H1 (cell line): ENCODE measurements around the gene CCN6. TPM values are rescaled to one million over a fixed set of nuclear protein-coding genes. Genes with fewer than 3 reads are reported as not detected.

Source experiments
- CTCF ChIA-PET: fragments of 300-600 bp; sonication (Branson Sonifier 250); formaldehyde crosslinking; loops from one replicate; lab custom pipeline; 2021; ENCODE audit not compliant: partially characterized antibody; lab: Charles Lee
- POLR2A ChIA-PET: fragments of 300-600 bp; sonication (Branson Sonifier 250); formaldehyde crosslinking; loops from one replicate; lab custom pipeline; 2021; ENCODE audit warnings: inconsistent platforms; ENCODE audit not compliant: partially characterized antibody; lab: Charles Lee
- DNase-seq, 2 experiments: peaks; one replicate each; pipeline versions ENCODE4 v3.0.0 to v3.0.0-alpha.2; 2010 to 2022; ENCODE audit warnings: low spot score in 2 of 2, low read depth in 1 of 2, mixed read lengths in 1 of 2
- FAIRE-seq: peaks from 2 replicates; lab custom pipeline; 2011; peaks lifted over from hg19 to GRCh38; lab: Jason Lieb, UNC
- H2AFZ ChIP-seq: 2 replicates; pipeline ENCODE4 v1.8.1; 2012; ENCODE audit warnings: low read length, inconsistent platforms
- H2AK5ac ChIP-seq: 2 replicates; pipeline ENCODE4 v1.6.1; 2013; ENCODE audit warnings: low read depth, low read length
- H2BK120ac ChIP-seq: replicated peaks from 2 replicates; pipeline ENCODE3; 2013; ENCODE audit warnings: low read depth, low read length, inconsistent platforms
- H2BK12ac ChIP-seq: 2 replicates; pipeline ENCODE4 v1.6.1; 2013; ENCODE audit warnings: low read depth, low read length
- H2BK15ac ChIP-seq: 2 replicates; pipeline ENCODE4 v1.6.1; 2013; ENCODE audit warnings: low read length
- H2BK20ac ChIP-seq: 2 replicates; pipeline ENCODE4 v1.6.1; 2013; ENCODE audit warnings: low read length
- H2BK5ac ChIP-seq: 2 replicates; pipeline ENCODE4 v1.6.1; 2013; ENCODE audit warnings: low read depth, low read length
- H3K14ac ChIP-seq: 2 replicates; pipeline ENCODE4 v1.6.1; 2013; ENCODE audit warnings: inconsistent platforms; ENCODE audit not compliant: insufficient read length
- H3K18ac ChIP-seq: 2 replicates; pipeline ENCODE4 v1.6.1; 2013; ENCODE audit warnings: low read length; ENCODE audit errors: extremely low read depth
- H3K23ac ChIP-seq: 2 replicates; pipeline ENCODE4 v1.6.1; 2013; ENCODE audit warnings: inconsistent platforms; ENCODE audit not compliant: insufficient read length
- H3K23me2 ChIP-seq: 2 replicates; pipeline ENCODE4 v1.6.1; 2013; ENCODE audit warnings: low read depth, low read length
- H3K27ac ChIP-seq: 2 replicates; pipeline ENCODE4 v1.6.1; 2011; ENCODE audit warnings: low read depth, low read length, inconsistent platforms
- H3K27me3 ChIP-seq, 4 experiments: replicated peaks in 1 of 4; 1 replicate in 1 of 4; 2 replicates in 3 of 4; pipeline versions ENCODE4 v1.6.1 to v1.8.1; 2011 to 2013; ENCODE audit warnings: low read length in 3 of 4, mild to moderate bottlenecking in 3 of 4, inconsistent platforms in 2 of 4, mixed read lengths in 2 of 4, moderate library complexity in 1 of 4; ENCODE audit not compliant: control insufficient read depth in 3 of 4, insufficient read depth in 3 of 4; ENCODE audit errors: extremely low read depth in 1 of 4
- H3K36me3 ChIP-seq, 4 experiments: 2 replicates each; pipeline versions ENCODE4 v1.6.1 to v1.8.1; 2011 to 2013; ENCODE audit warnings: mild to moderate bottlenecking in 4 of 4, low read length in 3 of 4, moderate library complexity in 2 of 4, control low read depth in 1 of 4, inconsistent platforms in 1 of 4; ENCODE audit not compliant: insufficient read depth in 4 of 4, control insufficient read depth in 2 of 4
- H3K4ac ChIP-seq: replicated peaks from 2 replicates; pipeline ENCODE3; 2013; ENCODE audit warnings: low read length, low read depth, mixed read lengths, inconsistent platforms; ENCODE audit not compliant: insufficient read length
- H3K4me1 ChIP-seq, 4 experiments: replicated peaks in 1 of 4; 1 replicate in 1 of 4; 2 replicates in 3 of 4; pipeline versions ENCODE4 v1.6.1 to v1.8.1; 2011 to 2013; ENCODE audit warnings: low read length in 3 of 4, inconsistent platforms in 2 of 4, mixed read lengths in 1 of 4; ENCODE audit not compliant: insufficient read depth in 4 of 4, control insufficient read depth in 3 of 4
- H3K4me2 ChIP-seq, 2 experiments: 2 replicates each; pipeline versions ENCODE4 v1.6.1 to v1.8.1; 2011 to 2013; ENCODE audit warnings: low read depth in 2 of 2, low read length in 2 of 2, control low read depth in 1 of 2, inconsistent platforms in 1 of 2, mild to moderate bottlenecking in 1 of 2; ENCODE audit not compliant: insufficient read depth in 1 of 2
- H3K4me3 ChIP-seq, 4 experiments: fragments of 200-600, 300-600 bp in 1 of 4; sonication (generic), shearing (Covaris generic), sonication (Bioruptor Twin) in 1 of 4; 2 replicates each; pipeline versions ENCODE4 v1.5.1 to v1.8.1; 2011 to 2016; ENCODE audit warnings: low read length in 4 of 4, low read depth in 3 of 4, control low read depth in 2 of 4, inconsistent platforms in 2 of 4, mild to moderate bottlenecking in 2 of 4, mixed read lengths in 1 of 4, moderate library complexity in 1 of 4; ENCODE audit not compliant: insufficient read depth in 2 of 4; ENCODE audit errors: extremely low read depth in 1 of 4
- H3K56ac ChIP-seq: replicated peaks from 2 replicates; pipeline ENCODE3; 2013; ENCODE audit warnings: low read depth, mild to moderate bottlenecking, mixed read lengths, low read length, inconsistent platforms; ENCODE audit not compliant: insufficient read length
- H3K79me1 ChIP-seq: 2 replicates; pipeline ENCODE4 v1.6.1; 2013; ENCODE audit warnings: low read depth, low read length, control low read depth
- H3K79me2 ChIP-seq, 2 experiments: 2 replicates each; pipeline versions ENCODE4 v1.6.1 to v1.8.1; 2012 to 2013; ENCODE audit warnings: low read length in 2 of 2, mild to moderate bottlenecking in 2 of 2, inconsistent platforms in 1 of 2; ENCODE audit not compliant: insufficient read depth in 2 of 2, control insufficient read depth in 1 of 2
- H3K9ac ChIP-seq, 4 experiments: replicated peaks in 1 of 4; 1 replicate in 1 of 4; 2 replicates in 3 of 4; pipeline versions ENCODE4 v1.6.1 to v1.8.1; 2011 to 2013; ENCODE audit warnings: low read depth in 3 of 4, low read length in 3 of 4, control low read depth in 2 of 4, mild to moderate bottlenecking in 2 of 4, moderate library complexity in 2 of 4, inconsistent platforms in 1 of 4; ENCODE audit errors: extremely low read depth in 1 of 4
- H3K9me3 ChIP-seq, 2 experiments: 2 replicates each; pipeline versions ENCODE4 v1.6.1 to v1.8.1; 2012 to 2013; ENCODE audit warnings: mild to moderate bottlenecking in 2 of 2, moderate library complexity in 2 of 2, control low read depth in 1 of 2, inconsistent platforms in 1 of 2, low read depth in 1 of 2, low read length in 1 of 2, mixed read lengths in 1 of 2; ENCODE audit not compliant: insufficient read depth in 2 of 2
- H4K20me1 ChIP-seq, 2 experiments: replicated peaks in 1 of 2; 2 replicates each; pipeline versions ENCODE3 to v1.8.1; 2011 to 2013; ENCODE audit warnings: inconsistent platforms in 2 of 2, low read length in 2 of 2, mild to moderate bottlenecking in 1 of 2; ENCODE audit not compliant: insufficient read depth in 2 of 2, control insufficient read depth in 1 of 2
- H4K5ac ChIP-seq: 2 replicates; pipeline ENCODE4 v1.6.1; 2013; ENCODE audit warnings: low read length, low read depth, mixed read lengths, inconsistent platforms; ENCODE audit not compliant: insufficient read length
- H4K8ac ChIP-seq: 2 replicates; pipeline ENCODE4 v1.8.0; 2013; ENCODE audit warnings: mild to moderate bottlenecking, moderate library complexity, low read length, inconsistent platforms; ENCODE audit not compliant: insufficient read depth; ENCODE audit errors: extremely low read depth
- H4K91ac ChIP-seq: replicated peaks from 2 replicates; pipeline ENCODE3; 2013; ENCODE audit warnings: low read length, mixed read lengths, inconsistent platforms; ENCODE audit not compliant: insufficient read length
- ASH2L ChIP-seq: fragments of 200-600, 300-600 bp; sonication (generic); IDR thresholded peaks from one replicate; pipeline ENCODE4 v1.7.1; 2017; ENCODE audit warnings: low read length
- SP2 ChIP-seq: IDR thresholded peaks from 2 replicates; pipeline ENCODE4 v1.6.1; 2012; ENCODE audit warnings: mild to moderate bottlenecking, low read length, inconsistent platforms
- WGBS, 2 experiments: shearing (Covaris generic) in 1 of 2; methylation state at CpG; one replicate each; pipeline versions ENCODE4 v1.1.6 to v1.1.7; 2013 to 2015; ENCODE audit warnings: low lambda C conversion rate in 2 of 2, mixed read lengths in 2 of 2, inconsistent platforms in 1 of 2, low coverage in 1 of 2, missing lambda C conversion rate in 1 of 2; ENCODE audit not compliant: insufficient replicate concordance in 2 of 2, insufficient coverage in 1 of 2, insufficient read length in 1 of 2; ENCODE audit errors: extremely low coverage in 1 of 2, missing lambda C conversion rate in 1 of 2; 5-methylcytosine and 5-hydroxymethylcytosine counted together
- polyA plus RNA-seq, 7 experiments: library from polyadenylated mRNA; depleted of rRNA in 3 of 7; stranded (reverse) in 5 of 7; unstranded in 2 of 7; fragments of >200 nt in 5 of 7; fragments of 200-250 nt in 2 of 7; gene quantifications; 1 replicate in 5 of 7; 2 replicates in 1 of 7; 4 replicates in 1 of 7; pipeline versions ENCODE4 v1.2.1 to v1.2.3, GENCODE V29; 2011 to 2013; ENCODE audit warnings: missing spikeins in 2 of 7, mixed read lengths in 2 of 7
- total RNA-seq: library from RNA; stranded (reverse); fragmentation: NEBNext Ultra II Directional; extraction: Animal tissue kit (Norgen Biotek cat#: 25700); gene quantifications from 2 replicates; pipeline ENCODE4 v1.2.1, GENCODE V29; 2021

CCN6 gene
- total and polyA plus RNA-seq, 2 of the 8 experiments (the other 6 are each of a cell fraction or from before 2014, with no cell fraction given): not detected

DNA sequence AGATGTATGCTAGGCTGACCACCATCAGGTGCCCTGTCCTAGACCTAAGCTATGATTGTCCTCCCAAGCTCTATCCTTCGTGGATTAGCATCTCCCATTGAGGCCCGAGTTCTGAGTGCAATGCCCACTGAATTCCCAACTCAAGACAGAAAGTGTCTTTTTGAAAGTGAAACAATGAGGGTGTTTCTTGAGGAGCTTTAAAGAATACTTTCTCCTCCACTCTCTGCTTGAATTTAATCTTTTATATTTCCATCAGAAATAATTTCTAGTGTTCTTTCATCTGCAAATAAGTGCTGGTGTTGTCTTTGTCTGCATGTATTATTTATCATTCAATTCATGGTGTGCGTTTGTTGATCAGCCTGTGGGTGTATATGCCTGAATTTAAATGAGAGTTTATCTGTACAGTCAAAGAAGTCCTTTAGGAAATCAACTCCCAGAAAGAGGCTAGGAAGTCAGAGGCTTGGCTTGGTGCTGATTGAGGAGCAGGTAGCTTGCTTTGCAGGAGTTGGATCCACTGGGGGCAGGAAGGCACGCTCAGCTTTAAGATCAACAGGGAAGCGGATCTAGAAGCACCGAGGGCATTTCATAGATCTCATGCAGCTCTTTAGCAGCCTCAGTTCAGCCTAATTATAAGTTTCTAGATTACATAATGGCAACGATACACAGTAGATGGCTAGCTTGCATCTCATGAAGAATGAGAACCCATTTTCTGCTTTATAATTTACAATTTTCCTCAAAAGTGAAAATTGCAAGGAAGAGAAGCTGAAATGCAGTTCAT lies 36.0 kb upstream of the CCN6 start:
- Histone ChIP-seq H3K14ac (no peak overlapping the region), H4K91ac (no peak overlapping the region), H3K9ac (no peak overlapping the region), H3K4me1 (no peaks in the 10 kb centered on the region), H4K5ac (no peak overlapping the region), H3K79me2 (no peaks in the 10 kb centered on the region), H3K4ac (no peak overlapping the region), H3K4me3 (no peak overlapping the region), H3K18ac (no peak overlapping the region), H3K23ac (no peak overlapping the region), H3K9me3 (no peaks in the 10 kb centered on the region), H4K8ac (no peak overlapping the region), H2BK5ac (no peak overlapping the region), H2BK15ac (no peak overlapping the region), H2BK20ac (no peak overlapping the region), H3K27ac (no peak overlapping the region), H3K36me3 (no peaks in the 10 kb centered on the region), H2AFZ (no peak overlapping the region), H3K56ac (no peak overlapping the region), H2BK12ac (no peak overlapping the region), H3K4me2 (no peak overlapping the region), H3K27me3 (no peaks in the 10 kb centered on the region), H3K23me2 (no peaks in the 10 kb centered on the region), H3K79me1 (no peaks in the 10 kb centered on the region), H2AK5ac (no peak overlapping the region), H4K20me1 (no peaks in the 10 kb centered on the region), H2BK120ac (no peak overlapping the region)
- POLR2A ChIA-PET: interaction anchor here (1.3 kb wide), 1 partner anchor 9 kb away, joined by 3 read pairs; no protein-coding TSS in a partner anchor
- no peak for DNase-seq
- CTCF ChIA-PET: interaction anchor here (0.7 to 12.2 kb wide), 14 partner anchors 10 to 315 kb away, joined by 3 to 92 read pairs (median 4); no protein-coding TSS in a partner anchor
- WGBS, 2 experiments: 87% methylated on average over 7 of the region's 7 CpGs; no CpG with 5 or more reads in 1 of the 2 experiments
- FAIRE-seq: no peak
- no peak for TF ChIP-seq SP2
- TF ChIP-seq ASH2L: no peak
